NCI-H1694 treated with DMSO at 0.1 percent for 48 hours (cell line): ENCODE results near the gene ESAM.

Experiments used
- DNase-seq: peaks from one replicate; lab custom pipeline; 2025; lab: John Stamatoyannopoulos, UW

The ESAM gene

GRCh38 chr11:124729571-124729970, 32.5 kb downstream of the ESAM start:
- no peak for DNase-seq

- no peak for DNase-seq
Measured at GRCh38 chr11:124728134-124728533, 34.0 kb downstream of the ESAM start.

DNA sequence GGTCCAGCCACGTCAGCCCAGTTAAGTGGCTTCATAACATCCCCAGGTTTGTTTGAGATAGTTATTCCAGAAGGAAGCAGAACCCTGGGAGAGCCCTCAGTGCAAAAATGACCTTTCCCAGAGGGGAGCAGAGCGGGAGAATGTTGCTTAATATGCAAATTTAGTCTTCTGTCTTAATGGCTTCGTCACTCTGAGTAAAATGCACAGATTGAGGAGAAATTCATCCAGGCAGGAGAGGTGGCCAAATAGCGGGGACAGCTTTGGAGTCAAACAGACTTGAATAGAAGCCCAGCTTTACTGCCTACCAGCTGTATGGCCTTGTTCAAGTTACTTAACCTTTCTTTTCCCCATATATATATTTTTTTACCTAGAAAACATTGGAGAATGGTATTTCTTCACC, 34.6 kb downstream of the ESAM start:
- no peak for DNase-seq

GRCh38 chr11:124725719-124726105, 36.4 kb downstream of the ESAM start:
- no peak for DNase-seq

DNA sequence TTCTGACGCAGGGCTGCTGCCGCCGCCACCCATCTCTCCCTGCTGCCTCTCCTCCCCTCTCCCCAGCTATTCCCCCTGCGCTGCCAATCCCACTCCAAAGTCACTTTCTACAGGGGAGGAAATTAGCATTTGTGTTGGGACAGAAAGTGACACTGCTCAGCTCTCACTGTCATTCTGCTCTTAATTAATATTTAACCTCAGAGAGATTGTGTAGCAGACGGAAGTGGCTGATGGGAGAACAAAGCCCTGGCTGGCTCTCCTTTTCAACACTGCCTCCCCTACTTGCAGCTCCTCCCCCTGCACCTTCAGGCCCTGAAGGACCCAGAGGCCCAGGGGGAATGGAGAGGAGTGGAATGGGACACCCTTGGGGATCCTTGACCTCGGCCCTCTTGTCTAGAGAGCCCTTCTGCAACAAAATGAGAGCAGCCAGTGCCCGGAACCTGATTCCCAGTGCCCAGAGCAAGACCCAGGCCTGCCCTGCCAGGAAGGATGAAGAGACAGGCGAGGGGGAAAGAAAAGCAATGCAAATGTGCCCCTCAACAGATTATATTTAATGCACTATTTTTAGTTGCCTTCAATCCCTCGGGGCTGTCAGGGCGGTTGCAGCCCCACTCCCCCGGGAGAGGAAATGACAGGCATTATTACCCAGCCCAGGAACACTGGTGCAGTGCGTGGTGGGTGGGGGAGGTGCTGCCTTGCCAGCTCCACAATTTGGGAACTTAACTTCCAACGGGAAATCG, 36.9 kb downstream of the ESAM start:
- DNase-seq: no peak

DNA sequence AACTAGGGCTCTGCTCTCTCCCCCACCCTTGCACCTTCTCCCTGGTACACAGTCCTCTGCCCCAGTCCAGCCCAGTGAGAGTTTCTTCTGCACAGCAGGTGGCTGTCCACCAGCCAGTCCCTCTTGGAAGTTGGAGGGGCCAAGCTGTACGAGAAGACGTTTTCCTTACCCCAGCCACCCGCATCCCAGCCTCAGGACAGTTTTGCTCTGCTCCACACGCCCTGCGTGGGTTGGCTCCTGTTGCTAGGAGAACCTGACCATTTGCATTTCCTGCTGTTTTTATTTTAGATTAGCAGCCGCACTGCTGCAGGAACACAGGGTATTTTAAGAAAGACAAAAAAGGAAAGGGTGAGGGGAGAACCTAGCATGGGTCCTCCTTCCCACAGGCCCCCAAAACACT, 39.9 kb downstream of the ESAM start:
- DNase-seq: no peak

DNA sequence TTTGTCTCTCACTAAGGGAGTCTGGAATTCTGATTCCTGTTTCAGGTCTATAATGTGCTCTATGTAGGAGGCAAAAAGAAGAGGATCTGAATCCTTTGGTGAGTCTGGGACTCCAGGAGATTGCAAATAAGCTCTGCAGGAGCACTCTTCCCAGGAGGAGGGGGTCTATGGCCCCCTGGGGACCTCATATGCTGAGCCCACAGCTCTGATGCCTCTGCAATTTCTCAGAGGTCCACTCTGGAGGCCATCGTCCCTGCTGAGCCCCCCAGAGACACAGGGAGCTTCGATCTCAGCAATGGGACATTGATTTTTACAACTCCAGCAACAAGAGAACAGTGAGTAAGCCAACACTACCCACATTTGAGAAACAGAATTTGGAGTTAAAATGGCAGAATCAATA, 42.6 kb downstream of the ESAM start:
- DNase-seq: no peak

DNA sequence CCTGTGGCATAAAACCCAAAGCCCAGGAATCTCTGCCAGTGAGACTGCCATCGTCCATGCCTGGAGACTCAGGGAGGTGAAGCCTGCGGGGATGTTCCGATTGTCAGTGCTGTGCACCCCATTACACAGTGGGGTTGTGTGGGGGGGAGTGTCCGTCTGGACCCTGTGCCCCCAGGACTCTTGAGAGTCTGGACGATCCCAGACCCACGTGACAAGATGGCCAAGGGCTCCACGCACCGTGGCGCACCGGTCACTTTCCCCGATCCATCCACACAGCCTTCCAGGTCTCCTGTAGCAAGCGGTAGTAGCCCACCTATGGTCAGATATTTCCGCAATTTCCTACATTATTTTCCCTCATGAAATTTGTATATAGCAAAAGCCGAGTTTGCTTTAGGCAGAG, 43.3 kb downstream of the ESAM start:
- DNase-seq: no peak

- no peak for DNase-seq
Measured at GRCh38 chr11:124717786-124718651, 44.1 kb downstream of the ESAM start.

DNA sequence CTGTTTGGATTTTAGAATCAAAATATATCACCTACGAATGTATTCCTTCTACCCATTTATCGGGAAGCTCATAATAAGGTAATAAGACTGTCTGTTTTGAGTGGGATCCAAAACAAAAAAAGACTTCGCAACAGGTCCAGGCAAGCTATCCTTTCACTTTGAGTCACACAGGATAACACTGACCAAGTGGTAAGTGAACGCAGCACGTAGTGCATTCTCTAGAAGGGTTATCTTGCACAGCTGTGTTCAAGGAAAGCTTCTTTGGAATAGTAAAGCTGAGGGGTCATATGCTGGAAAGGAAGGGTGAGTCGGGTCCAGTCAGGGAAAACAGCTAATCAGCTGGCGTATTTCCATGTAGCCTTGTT, 44.7 kb downstream of the ESAM start:
- DNase-seq: no peak

- DNase-seq: no peak
Measured at GRCh38 chr11:124716591-124716990, 45.5 kb downstream of the ESAM start.

DNA sequence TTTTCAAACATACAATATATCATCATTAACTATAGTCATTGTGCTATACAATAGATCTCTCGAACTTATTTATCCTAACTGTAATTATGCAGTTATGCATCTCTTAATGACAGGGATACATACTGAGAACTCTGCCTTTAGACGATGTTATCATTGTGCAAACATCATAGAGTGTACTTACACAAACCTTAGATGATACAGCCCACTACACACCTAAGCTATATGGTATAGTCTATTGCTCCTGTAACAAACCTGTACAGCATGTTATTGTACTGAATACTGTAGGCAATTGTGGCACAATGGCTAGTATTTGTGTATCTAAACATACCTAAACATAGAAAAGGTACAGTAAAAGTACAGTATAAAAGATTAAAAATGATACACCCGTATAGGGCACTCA, 49.7 kb downstream of the ESAM start:
- DNase-seq: no peak

GRCh38 chr11:124707829-124708228, 54.3 kb downstream of the ESAM start:
- no peak for DNase-seq
